ENCODE measurements around the gene ZNF117.
A peak's percentile ranks its signal among the peaks of the same experiment; 100 is the strongest.
"Not testable (repeated sequence)": the region's sequence is repeated elsewhere in the genome, so short reads cannot be mapped to it uniquely, and the experiment has no call there.

The ZNF117 gene

DNA sequence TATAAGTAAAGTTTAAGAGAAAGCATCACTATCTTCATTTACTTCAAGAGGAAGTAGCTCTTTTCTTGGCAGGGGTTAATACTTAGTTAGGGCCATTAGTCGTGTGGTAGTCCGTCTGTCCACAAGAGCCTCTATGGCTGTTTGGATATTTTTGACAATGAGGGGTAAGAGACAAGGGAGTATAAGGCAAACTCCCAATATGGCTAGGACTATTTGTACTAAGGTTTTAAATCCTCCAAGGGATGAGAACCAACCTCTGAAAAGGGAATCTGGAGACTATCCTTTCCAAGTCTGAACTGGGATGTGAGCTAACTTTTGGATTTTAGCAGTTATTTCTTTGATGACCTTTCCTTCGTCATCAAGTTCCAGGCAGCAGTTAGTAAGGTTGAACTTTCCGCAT lies at the start of gene ZNF117:
ZNF117 (minus strand) TSS at position 101 of the 400 bp plus-strand sequence.
- DNase-seq = no peak

DNA sequence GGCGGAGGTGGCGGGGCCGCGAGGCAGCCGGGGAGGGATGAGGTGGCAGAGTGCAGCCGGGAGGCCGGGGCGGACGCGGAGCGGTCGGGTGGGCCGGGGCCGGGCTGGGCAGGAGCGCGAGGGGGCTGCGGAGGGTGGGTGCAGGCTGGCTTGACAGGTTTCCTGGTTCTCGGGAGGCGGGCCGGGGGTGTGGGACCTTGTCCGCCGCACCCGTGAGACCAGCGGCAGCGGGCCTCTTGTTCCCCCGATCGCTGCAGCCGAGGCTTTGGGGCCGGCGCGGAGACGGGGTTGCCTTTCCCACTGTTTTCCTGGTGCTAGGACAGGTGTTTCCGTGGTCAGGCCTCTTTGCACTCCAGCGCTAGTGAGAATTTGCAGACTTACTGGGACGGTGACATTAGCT lies 47.9 kb upstream of the ZNF117 start:
- peak; percentile 47 for DNase-seq

DNA sequence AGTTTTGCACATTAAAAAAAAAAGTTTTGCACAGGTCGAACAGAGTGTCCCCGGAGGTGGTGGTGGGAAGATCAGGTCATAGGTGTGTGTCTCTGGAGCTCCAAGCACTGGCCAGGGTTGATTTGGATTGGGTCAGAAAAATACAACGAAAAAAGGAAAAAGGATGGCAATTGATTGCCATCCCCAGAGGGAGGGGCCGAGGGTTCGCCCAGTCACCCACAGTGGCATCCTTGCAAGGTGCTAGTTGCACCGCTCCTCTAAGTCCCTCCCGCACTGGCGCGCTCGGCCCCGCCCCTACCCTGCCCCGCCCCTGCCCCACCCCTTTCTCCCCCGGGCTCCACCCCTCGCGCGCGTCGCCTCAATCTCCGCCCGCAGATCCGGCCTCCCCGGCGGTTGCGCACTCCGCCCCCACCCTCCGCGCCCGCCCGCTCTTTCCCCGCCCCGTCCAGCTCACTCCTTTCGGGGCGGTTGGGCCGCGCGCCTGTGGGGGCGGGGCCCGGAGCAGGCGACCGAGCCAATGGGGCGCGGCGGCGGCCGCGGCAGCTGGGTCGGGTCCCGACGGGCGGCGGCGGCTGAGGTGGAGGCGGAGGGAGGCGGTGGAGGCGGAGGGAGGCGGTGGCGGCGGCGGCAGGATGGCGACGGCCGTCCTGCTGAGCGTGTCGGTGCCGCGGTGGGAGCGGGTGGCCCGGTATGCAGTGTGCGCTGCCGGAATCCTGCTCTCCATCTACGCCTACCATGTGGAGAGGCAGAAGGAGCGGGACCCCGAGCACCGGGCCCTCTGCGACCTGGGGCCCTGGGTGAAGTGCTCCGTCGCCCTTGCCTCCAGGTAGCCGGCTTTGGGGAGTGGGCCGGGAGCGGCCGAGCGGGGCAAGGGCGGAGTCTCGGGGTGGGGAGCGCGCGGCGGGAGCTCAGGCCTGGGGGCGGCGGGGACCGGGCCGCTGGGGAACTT lies 47.2 kb upstream of the ZNF117 start:
- DNase-seq = peak; percentile 54

DNA sequence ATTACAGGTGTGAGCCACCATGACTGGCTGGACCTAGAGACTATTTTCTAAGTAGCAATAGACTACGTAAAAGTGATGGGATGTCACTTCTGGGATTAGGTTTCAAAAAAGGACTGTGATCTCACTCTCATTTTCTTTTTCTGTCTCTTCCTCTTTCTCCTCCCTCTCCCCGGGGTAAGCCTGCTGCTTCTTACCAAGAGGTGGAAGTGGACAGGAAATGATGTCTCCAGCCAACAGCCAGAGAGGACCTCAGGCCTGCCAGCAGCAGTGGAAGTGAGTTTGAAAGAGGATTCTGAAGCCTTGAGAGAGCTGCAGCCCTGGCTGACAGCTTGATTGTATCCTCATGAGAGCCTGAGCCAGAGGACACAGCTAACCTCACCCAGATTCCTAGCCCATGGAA lies 45.7 kb upstream of the ZNF117 start:
- DNase-seq = not testable (repeated sequence)

DNA sequence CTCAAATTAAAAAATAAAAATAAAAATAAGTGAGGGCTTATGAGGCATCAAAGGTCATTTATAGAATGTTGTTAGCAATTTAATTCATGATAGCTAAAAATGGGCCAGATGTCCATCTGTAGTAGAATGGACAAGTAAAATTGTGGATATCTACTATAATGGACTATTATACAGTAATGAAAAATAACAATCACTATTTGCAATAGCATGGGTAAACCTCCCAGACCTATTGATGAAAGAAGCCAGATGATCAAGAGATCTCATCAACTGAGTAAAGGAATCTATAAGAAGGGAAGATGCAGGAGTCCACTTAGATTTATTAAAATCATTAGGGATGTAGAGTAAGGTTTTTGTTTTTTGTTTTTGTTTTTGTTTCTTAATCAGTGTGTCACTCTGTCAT lies 44.6 kb upstream of the ZNF117 start:
- not testable (repeated sequence) for DNase-seq

DNA sequence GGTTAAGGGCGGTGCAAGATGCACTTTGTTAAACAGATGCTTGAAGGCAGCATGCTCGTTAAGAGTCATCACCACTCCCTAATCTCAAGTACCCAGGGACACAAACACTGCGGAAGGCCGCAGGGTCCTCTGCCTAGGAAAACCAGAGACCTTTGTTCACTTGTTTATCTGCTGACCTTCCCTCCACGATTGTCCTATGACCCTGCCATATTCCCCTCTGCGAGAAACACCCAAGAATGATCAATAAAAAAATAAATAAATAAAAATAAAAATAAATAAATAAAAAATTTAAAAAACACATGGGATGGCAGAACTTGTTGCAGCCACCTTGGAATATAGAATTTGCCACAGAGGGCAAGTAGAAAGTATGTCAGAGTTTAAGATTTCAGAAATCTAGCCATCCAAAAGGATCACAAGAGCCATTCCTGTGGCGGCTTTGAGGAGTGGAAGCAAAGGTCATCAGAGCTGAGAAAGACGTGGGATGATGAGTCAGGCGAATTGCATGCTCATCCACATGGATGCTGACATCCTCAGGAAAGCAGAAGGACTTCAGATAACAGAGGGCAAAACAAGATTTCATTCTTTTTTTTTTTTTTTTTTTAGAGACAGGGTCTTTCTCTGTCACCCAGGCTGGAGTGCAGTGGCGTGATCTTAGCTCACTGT lies 43.4 kb upstream of the ZNF117 start:
- DNase-seq = not testable (repeated sequence)

DNA sequence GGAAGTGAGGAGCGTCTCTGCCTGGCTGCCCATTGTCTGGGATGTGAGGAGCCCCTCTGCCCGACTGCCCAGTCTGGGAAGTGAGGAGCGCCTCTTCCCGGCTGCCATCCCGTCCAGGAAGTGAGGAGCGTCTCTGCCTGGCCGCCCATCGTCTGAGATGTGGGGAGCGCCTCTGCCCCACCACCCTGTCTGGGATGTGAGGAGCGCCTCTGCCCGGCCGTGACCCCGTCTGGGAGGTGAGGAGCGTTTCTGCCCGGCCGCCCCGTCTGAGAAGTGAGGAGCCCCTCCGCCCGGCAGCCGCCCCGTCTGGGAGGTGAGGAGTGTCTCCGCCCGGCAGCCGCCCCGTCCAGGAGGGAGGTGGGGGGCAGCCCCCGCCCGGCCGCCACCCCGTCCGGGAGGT lies 42.6 kb upstream of the ZNF117 start:
- not testable (repeated sequence) for DNase-seq

DNA sequence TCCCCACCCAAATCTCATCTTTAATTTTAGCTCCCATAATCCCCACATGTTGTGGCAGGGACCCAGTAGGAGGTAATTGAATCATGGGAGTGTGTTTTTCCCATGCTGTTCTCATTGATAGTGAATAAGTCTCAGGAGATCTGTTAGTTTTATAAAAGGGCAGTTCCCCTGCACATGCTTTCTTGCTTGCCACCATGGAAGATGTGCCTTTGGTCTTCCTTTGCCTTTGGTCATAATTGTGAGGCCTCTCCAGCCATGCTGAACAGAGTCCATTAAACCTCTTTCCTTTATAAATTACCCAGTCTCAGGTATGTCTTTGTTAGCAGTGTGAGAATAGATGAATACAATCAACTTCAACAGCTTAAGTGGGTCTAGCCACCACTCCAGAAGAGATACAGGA lies 34.2 kb upstream of the ZNF117 start:
- DNase-seq = not testable (repeated sequence)

DNA sequence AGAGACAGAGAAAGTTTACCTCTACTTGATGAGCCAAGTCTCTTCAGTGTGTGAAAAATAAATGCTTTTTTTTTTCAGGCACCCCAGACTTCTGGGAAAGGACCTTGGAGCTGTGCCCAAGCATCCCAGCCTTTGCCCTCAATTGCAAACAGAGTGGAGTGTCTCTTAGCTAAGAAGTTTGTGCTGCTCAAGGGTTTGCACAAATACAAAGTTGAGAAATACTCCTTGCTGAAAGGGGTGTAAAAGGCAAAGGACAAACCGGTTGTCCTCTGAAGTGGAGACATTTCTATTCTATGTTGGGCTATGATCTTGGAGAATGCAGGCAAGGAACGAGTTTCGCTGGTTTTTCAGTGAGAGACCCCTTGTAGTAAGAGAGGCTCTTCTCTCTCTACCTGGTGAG lies 30.1 kb upstream of the ZNF117 start:
- not testable (repeated sequence) for DNase-seq

DNA sequence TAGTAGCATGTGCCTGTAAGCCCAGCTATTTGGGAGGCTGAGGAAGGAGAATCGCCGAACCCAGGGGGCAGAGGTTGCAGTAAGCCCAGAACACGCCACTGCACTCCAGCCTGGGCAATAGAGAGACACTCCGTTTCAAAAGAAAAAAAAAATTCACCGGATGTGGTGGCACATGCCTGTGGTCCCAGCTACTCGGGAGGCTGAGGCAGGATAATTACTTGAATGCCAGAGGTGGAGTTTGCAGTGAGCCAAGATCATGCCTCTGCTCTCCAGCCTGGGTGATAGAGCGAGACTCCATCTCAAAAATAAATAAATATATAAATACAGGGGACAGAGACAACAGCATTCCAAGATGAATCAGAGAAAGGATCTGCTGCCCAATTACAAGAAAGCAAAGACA lies 19.0 kb upstream of the ZNF117 start:
- not testable (repeated sequence) for DNase-seq

DNA sequence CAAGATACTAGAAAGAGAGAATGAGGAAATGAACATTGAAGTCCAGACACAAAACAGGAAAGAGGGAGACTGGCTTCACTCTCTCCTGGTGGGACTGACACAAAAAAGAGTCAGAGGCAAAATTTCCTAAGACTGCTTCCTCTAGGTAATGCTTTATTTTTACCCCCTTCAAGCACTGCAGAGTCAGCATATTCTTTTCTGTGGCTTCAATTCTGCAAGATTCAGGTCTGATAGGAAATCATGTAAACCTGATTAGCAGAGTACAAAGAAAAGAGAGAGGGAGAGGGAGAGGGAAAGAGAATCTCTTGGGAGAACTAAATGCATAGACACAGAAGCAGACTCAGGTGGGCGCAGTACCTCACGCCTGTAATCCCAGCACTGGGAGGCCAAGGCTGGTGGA lies 18.6 kb upstream of the ZNF117 start:
- not testable (repeated sequence) for DNase-seq

DNA sequence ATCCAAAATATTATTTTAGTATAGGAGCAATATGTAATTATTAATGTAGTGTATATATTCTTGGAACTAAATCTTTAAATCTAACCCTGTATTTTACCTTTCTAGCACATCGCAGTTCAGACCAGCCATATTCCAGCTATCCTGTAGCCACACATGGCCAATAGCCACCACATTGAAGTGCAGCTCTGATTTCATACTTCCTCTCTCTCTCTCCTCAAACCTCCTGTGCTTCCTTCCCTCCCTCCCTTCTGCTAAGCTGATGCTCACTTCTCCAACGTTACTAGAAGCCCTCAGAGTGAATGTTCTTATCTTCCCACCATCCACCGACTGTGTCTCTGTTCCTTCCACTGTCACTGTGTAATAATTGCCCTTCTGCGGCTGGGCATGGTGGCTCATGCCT lies 16.2 kb upstream of the ZNF117 start:
- DNase-seq = not testable (repeated sequence)

DNA sequence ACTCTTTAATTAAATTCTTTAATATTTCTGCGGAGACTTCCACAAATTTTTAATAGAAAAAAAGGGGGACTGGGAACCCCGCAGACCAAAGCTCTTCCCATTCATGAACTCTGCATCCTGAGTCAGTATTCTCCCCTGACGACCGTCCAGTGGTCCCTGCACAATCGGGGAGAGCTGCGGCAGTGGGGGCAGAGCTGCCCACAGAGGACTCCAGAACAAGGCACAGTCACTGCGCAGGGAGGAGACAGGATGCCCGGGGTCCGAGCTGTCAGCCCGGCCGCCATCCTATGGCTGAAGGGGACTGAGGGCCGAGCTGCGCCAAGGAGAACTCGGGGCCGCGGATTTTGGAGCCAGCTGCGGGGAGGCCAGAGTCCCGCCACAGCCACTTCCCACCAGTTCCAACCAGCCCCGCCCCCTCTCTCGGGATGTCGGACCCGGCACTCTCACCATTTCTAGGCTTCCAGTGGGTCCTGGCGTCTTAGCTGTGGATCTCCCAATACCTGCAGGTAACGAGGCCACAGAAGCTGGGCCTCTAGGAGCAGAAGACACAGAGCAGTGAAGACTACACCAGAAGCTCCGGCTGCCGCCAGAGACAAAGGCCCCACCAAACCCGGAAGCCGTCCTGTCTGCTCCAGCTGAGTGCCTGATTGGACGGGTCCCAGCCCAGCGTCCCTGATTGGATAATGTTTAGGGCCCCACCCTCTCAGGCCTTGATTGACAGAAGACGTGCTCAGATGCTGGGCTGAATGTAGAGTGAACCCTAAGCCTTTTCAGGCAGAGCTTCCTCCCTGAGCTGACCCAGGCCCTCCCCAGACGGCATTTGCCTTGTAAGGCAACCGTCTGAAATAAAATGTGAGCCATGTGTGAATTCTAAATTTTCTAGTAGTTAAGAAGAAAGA lies 15.5 kb upstream of the ZNF117 start, which contains the start of gene ERV3-1:
ERV3-1 (minus strand) TSS at position 594 of the 899 bp plus-strand sequence. CDS start 13,661 bp downstream, outside the sequence.
- peak; percentile 98 for DNase-seq

DNA sequence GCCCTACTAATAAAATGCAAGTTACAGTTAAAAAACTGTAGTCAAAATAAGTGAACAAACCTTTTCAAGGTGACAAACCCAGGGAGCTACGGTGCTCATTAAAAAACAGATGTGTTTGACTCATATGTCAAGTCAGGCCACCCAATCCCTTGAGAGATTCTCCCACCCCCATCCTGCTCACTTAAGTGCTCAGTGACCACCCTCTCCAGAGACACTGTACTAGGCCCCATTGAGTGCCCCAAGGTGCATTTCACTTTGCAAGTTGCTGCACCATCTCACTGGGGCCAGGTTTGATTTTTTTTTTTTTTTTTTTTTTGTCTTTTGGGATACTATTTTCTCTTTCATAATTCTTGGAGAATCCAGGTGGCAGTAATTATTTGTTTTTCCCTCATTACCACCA lies 13.7 kb upstream of the ZNF117 start:
- no peak for DNase-seq

DNA sequence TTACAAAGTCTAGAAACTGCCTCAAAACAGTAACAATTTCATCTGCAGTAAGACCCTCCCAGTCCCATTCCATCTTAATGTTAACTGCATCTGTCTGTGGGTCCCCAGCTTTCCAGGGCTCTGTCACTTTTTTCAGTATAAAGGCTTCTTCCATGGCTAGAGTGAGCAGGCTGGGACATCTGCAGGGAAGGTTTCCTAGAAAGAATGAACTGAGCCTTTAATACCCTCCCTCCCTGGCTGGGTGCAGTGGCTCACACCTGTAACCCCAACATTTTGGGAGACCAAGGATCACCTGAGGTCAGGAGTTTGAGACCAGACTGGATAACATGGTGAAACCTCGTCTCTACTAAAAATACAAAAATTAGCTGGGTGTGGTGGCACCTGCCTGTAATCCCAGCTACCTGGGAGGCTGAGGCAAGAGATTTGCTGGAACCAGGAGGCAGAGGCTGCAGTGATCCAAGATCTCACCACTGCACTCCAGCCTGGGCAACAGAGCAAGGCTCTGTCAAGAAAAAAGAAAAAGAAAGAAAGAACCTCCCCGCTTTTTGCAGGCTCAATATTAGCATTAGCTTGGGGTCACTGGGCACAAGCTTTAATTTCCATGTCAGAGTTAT lies 12.2 kb upstream of the ZNF117 start:
- no peak for DNase-seq

DNA sequence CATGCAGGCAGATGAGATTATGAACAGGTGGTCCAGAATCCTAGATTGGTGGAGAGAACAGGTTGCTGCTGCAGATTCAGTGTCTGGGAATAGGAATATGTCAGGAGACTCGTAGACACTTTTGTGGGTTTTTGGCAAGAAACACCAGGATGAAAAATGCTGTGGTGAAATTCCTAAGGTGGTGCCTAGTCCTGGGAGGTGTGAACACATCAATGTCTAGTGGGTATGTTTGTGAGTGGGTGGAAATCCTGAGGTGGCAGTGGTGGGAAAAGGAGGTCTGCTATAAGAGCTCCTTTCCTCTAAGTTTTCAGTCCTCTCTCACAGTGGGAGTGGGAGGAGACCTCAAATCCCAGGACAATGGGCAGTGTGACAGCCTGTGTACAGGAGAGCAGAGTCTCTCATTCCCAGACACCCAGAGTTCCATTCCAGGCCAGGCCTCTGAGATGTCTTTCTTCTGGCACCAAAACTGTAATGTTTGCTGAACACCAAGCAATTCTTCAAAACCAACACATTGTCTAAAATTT lies 10.5 kb upstream of the ZNF117 start:
- DNase-seq = no peak

DNA sequence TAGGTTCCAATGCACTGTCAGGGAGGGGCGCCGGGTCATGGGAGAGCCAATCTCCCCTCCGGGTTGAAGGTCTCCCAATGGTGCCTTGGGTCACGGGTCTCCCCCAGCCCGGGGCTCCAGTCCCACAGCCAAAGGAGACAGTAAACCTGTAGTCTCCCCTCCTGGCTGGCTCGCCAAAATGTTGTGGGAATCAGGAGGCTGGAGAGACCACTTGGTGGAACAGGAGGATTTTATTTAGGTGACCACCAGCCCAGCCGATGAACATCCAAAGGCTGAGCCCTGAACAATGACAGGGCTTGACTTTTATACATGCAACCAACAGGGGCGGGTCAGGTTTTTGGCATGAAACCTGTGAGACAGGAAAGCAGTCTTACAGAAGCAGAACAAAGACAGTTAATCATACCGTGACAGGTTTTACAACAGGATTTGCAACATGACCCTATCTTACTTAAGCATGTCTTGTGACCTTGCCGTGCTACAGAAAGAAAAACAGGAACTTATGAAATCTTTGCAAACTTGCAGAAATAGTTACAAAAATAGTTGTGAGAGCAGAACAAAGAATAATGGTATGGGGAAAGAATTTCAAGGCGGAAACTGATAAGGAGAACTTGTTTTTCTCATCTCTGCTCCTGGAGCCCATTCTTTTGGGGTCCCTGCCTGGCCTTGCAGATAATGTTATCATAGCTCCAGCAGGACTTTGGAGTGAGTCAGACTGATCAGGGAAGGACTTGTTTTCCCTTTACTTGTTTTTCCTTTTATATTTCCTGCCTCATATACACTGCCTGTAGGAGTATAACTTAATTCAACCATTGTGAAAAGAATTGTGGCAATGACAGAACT lies 8.5 kb upstream of the ZNF117 start:
- no peak for DNase-seq

DNA sequence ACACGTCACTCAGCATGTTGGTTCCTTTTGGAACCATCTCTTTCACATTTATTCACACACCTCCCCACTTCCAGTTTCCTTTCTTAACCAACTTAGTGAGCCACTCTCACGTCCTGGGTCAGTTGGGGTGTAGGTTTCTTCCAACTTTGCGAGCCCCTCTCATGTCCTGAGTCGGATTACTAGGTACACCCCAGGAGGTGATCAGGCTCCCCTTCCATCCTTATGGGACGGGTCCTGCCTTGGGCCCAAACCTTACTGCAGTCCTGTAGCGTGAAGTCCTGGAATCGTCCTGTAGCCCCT lies 8.0 kb upstream of the ZNF117 start:
- DNase-seq = no peak

DNA sequence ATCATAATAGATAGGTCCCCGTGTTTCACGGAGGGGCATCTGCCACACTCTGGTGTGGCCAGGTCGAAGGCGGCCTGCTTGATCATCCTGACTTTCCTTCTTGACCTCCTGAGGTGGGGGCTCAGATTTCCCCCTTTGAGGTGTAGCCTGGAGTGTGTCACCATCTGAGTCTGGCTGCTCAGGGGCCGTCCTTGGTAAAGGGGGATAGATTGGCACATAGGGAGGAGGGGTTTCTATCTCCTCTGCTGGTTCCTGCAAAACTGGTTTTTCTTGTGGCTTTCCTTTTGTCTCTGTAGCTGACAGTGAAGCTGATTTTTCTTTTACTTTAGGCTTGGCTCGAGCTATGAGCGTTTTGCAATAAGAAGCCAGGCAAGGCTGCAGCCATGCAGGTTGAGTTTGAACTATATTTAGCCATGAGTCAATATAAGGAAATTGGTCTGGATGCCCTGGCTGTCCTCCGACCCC lies 7.1 kb upstream of the ZNF117 start:
- DNase-seq = no peak

DNA sequence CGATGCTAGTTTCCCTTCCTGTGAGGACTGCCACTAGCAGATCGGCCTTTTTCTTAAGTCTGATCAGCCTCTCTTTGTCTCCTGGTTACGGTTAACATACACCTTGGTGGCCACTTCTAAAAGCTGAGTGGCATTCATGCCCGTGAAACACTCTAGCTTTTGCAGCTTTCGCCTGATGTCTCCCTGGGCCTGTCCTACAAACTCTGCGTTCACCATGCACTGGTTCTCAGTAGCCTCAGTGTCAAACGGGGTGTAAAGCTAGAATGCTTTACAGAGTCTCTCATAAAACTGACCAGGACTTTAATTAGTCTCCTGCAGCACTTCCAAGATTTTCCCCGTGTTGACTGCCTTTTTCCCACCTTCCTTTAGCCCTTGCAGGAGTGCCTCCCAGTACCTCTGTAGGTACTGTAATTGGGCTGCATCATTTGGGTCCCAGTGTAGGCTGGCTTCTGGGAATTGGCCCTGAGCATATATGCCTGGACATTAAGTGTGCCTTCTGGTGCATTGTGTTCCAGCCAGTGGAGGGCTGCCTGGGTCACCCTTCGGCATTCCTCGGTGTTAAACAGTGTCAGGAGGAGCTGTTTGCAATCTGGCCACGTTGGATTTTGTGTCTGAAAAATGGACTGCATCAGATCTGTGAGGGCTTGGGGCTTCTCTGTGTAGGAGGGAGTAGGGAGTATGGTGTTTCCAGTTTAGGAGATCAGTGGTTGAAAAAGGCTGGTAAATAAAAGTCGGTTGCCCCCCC lies 6.5 kb upstream of the ZNF117 start:
- no peak for DNase-seq

DNA sequence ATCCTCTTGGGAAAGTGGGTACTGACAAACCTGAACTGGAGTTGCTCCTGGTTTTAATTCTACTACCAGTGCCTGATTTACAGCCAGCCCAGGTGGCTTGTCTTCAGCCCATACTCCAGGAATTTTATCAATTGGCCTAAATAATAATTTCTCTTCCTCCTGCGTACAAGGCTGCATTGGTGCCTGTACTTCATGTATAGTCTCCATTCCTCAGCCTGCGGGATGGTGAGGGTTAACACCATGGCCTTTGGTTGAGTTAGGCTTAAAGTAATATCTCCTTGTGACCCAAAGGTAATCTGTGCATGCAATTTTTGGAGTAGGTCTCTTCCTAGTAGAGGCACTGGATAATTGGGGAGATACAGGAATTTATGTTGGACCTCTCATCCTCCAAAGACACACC lies 5.5 kb upstream of the ZNF117 start:
- no peak for DNase-seq
